SU-DHL-6 (cell line): ENCODE results near the gene MARS1.

Source experiments
- EZH2phosphoT487 ChIP-seq: fragments of 200-600 bp; sonication (generic), shearing (Covaris generic); conservative IDR thresholded peaks from 2 replicates; pipeline ENCODE4 v1.6.1; 2018; ENCODE audit warnings: mild to moderate bottlenecking, antibody characterized with exemption, low read length, moderate library complexity, mixed read lengths
- TF ChIP-seq, protein P1 (sequence below): fragments of 200-600 bp; sonication (generic); IDR thresholded peaks from one replicate; pipeline ENCODE4 v1.5.1; 2017; ENCODE audit warnings: antibody characterized with exemption, mild to moderate bottlenecking, low read length, moderate library complexity; ENCODE audit not compliant: insufficient read depth, poor library complexity, severe bottlenecking

DNA sequence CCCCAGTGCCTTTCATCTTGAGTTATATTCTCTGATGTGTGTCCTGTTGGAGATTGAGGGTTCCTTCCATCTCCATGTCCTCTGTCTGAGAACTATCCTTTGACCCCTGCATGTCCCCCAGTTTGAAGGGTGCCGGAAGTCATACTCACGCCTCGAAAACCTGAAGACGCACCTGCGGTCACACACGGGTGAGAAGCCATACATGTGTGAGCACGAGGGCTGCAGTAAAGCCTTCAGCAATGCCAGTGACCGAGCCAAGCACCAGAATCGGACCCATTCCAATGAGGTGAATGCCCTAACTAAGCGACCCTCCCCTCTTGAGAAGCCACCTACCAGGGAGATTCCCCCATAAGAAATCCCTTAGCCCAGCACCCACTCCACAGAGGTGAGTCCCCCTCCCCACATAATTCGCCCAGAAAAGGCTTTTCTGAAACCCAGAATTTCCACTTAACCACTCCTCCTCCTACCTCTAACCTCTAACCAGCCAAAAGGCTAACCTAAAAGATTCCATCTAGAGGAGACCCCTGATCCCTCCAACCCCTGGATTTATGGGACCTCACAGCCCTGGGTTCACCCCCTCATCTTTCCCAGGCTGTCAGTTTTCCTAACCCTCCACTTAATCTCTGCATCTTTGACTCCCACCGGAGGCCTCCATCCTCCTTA lies 20.5 kb upstream of the MARS1 start:
- TF ChIP-seq, protein P1, sequence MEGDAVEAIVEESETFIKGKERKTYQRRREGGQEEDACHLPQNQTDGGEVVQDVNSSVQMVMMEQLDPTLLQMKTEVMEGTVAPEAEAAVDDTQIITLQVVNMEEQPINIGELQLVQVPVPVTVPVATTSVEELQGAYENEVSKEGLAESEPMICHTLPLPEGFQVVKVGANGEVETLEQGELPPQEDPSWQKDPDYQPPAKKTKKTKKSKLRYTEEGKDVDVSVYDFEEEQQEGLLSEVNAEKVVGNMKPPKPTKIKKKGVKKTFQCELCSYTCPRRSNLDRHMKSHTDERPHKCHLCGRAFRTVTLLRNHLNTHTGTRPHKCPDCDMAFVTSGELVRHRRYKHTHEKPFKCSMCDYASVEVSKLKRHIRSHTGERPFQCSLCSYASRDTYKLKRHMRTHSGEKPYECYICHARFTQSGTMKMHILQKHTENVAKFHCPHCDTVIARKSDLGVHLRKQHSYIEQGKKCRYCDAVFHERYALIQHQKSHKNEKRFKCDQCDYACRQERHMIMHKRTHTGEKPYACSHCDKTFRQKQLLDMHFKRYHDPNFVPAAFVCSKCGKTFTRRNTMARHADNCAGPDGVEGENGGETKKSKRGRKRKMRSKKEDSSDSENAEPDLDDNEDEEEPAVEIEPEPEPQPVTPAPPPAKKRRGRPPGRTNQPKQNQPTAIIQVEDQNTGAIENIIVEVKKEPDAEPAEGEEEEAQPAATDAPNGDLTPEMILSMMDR: no peak
- TF ChIP-seq EZH2phosphoT487: no peak
